Prostate gland (tissue), 2 donors: Measurements from ENCODE around the gene DRC7.

ENCODE experiments used
- CTCF ChIP-seq, 4 experiments: fragments of 200-600 bp in 2 of 4; fragments of 450-650 bp in 2 of 4; sonication (generic) in 2 of 4; IDR thresholded peaks; 1 replicate in 3 of 4; 2 replicates in 1 of 4; pipeline ENCODE4 v1.5.1; 2016 to 2019; ENCODE audit warnings: antibody characterized with exemption in 4 of 4, mild to moderate bottlenecking in 2 of 4, moderate library complexity in 2 of 4
- POLR2A ChIP-seq: fragments of 450-650 bp; IDR thresholded peaks from one replicate; pipeline ENCODE4 v1.6.1; 2016; ENCODE audit warnings: antibody characterized with exemption, mild to moderate bottlenecking

- TF ChIP-seq CTCF (IDR thresholded peaks at IDR 0.05) (no peak), POLR2A (no peak)
These were observed 2.0 kb upstream of the DRC7 start for GRCh38 chr16:57692636-57693035.
